ENCODE results near the gene PCBD1.

DNA sequence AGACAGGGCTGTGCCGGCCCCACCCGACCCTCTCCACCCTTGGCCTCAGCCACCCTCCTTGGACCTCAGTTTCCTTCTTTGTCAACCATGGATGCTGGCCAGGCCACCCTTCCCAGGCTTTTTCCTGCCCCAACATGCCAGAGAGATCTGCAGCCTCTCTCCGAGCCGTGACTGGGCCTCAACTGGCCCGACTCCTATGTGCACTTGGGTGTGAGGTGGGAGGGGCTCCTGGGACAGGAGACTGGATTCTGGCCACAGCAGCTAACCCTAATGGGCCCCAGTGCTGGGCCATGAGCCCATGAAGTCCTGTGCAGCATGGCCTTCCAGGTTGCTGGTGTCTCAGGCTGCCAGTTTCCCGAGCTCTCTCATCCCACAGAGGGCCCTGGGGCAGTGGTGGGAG is 47.7 kb upstream of the PCBD1 start:
- TF ChIP-seq POLR2A (IDR thresholded peaks at IDR 0.05) (no peak), POLR2AphosphoS5 (IDR thresholded peaks at IDR 0.05; ENCODE audit: insufficient read depth in 1 of 2, low read depth in 1 of 2) (no peak)
- TF ChIP-seq, protein P1, sequence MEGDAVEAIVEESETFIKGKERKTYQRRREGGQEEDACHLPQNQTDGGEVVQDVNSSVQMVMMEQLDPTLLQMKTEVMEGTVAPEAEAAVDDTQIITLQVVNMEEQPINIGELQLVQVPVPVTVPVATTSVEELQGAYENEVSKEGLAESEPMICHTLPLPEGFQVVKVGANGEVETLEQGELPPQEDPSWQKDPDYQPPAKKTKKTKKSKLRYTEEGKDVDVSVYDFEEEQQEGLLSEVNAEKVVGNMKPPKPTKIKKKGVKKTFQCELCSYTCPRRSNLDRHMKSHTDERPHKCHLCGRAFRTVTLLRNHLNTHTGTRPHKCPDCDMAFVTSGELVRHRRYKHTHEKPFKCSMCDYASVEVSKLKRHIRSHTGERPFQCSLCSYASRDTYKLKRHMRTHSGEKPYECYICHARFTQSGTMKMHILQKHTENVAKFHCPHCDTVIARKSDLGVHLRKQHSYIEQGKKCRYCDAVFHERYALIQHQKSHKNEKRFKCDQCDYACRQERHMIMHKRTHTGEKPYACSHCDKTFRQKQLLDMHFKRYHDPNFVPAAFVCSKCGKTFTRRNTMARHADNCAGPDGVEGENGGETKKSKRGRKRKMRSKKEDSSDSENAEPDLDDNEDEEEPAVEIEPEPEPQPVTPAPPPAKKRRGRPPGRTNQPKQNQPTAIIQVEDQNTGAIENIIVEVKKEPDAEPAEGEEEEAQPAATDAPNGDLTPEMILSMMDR (IDR thresholded peaks at IDR 0.05) = no peak

Measured in vagina (tissue), 2 donors.